GM12878 (cell line): ENCODE measurements around the gene BBS4. TPM values are rescaled to one million over a fixed set of nuclear protein-coding genes. Genes with fewer than 3 reads are reported as not detected.

Source experiments
- ATAC-seq: fragments of 200-7000 bp; cut with Tn5 transposase; 3 replicates; pipeline ENCODE4 v1.9.1; 2020; ENCODE audit warnings: mild to moderate bottlenecking, moderate library complexity
- BruUV-seq: library from RNA; stranded (reverse); fragments of 400-500 nt; replicated peaks from 2 replicates; lab custom pipeline; 2021; lab: Mats Ljungman, UMichigan
- CTCF ChIA-PET: fragments of 300-600 bp; sonication (Branson Sonifier 250); formaldehyde crosslinking; extraction: SDS; loops from one replicate; lab custom pipeline; 2021; ENCODE audit warnings: inconsistent platforms; lab: Yijun Ruan, JAX
- POLR2A ChIA-PET: fragments of 350-600 bp; formaldehyde crosslinking; extraction: SDS; loops from one replicate; lab custom pipeline; 2021; ENCODE audit warnings: inconsistent platforms; lab: Charles Lee
- RAD21 ChIA-PET: fragments of 300-600 bp; sonication (Branson Sonifier 250); formaldehyde crosslinking; loops from one replicate; lab custom pipeline; 2023; ENCODE audit warnings: antibody characterized with exemption; ENCODE audit not compliant: unreplicated experiment; lab: Charles Lee
- SMC1A ChIA-PET: fragments of 300-600 bp; sonication (Branson Sonifier 250); formaldehyde crosslinking; loops from one replicate; lab custom pipeline; 2023; ENCODE audit not compliant: unreplicated experiment, uncharacterized antibody; lab: Charles Lee
- DNase-seq: peaks from one replicate; pipeline ENCODE4 v3.0.0-alpha.2; 2011; ENCODE audit warnings: low read depth, low spot score
- FAIRE-seq: peaks from 3 replicates; lab custom pipeline; 2011; peaks lifted over from hg19 to GRCh38; lab: Jason Lieb, UNC
- H2AFZ ChIP-seq: 2 replicates; pipeline ENCODE4 v1.6.0; 2011; ENCODE audit warnings: low read depth, low read length, control low read depth; ENCODE audit not compliant: control insufficient read depth
- H3K27ac ChIP-seq: 2 replicates; pipeline ENCODE4 v1.5.1; 2011; ENCODE audit warnings: control low read depth; ENCODE audit not compliant: control insufficient read depth, insufficient read depth
- H3K27me3 ChIP-seq, 2 experiments: replicated peaks in 1 of 2; 2 replicates each; pipeline versions ENCODE4 v1.6.0 to v1.6.1; 2011; ENCODE audit warnings: low read length in 1 of 2; ENCODE audit not compliant: control insufficient read depth in 2 of 2, insufficient read depth in 2 of 2
- H3K36me3 ChIP-seq, 2 experiments: 2 replicates each; pipeline ENCODE4 v1.5.1; 2011; ENCODE audit warnings: low read length in 1 of 2; ENCODE audit not compliant: control insufficient read depth in 2 of 2, insufficient read depth in 2 of 2
- H3K4me1 ChIP-seq: 2 replicates; pipeline ENCODE4 v1.6.1; 2011; ENCODE audit warnings: mild to moderate bottlenecking, low read length, moderate library complexity, mixed read lengths; ENCODE audit not compliant: control insufficient read depth, insufficient read depth
- H3K4me2 ChIP-seq: 2 replicates; pipeline ENCODE4 v1.6.0; 2011; ENCODE audit warnings: control low read depth; ENCODE audit not compliant: control insufficient read depth, insufficient read depth
- H3K4me3 ChIP-seq: fragments of 200-600 bp; sonication (generic); 2 replicates; pipeline ENCODE4 v1.5.1; 2016
- H3K79me2 ChIP-seq: 2 replicates; pipeline ENCODE4 v1.6.0; 2011; ENCODE audit warnings: low read length; ENCODE audit not compliant: control insufficient read depth, insufficient read depth
- H3K9ac ChIP-seq: 2 replicates; pipeline ENCODE4 v1.8.0; 2011; ENCODE audit warnings: low read length, control low read depth, mixed read lengths; ENCODE audit not compliant: control insufficient read depth, insufficient read depth
- H3K9me3 ChIP-seq: replicated peaks from 3 replicates; pipeline ENCODE4 v1.5.1; 2011; ENCODE audit warnings: mild to moderate bottlenecking, low read length; ENCODE audit not compliant: control insufficient read depth, insufficient read depth
- H4K20me1 ChIP-seq: 2 replicates; pipeline ENCODE4 v1.6.0; 2011; ENCODE audit not compliant: control insufficient read depth, insufficient read depth
- BMI1 ChIP-seq: fragments of 450-650 bp; IDR thresholded peaks from 2 replicates; pipeline ENCODE4 v1.6.1; 2016; ENCODE audit warnings: mild to moderate bottlenecking, moderate library complexity, borderline replicate concordance
- JUND ChIP-seq: IDR thresholded peaks from 2 replicates; pipeline ENCODE4 v1.6.1; 2012; ENCODE audit warnings: low read depth, mild to moderate bottlenecking, low read length, improper control_type of control experiment, moderate library complexity
- LARP7 ChIP-seq: fragments of 450-650 bp; IDR thresholded peaks from 2 replicates; pipeline ENCODE4 v1.6.1; 2017; ENCODE audit warnings: mild to moderate bottlenecking
- MTA2 ChIP-seq: fragments of 450-650 bp; IDR thresholded peaks from 2 replicates; pipeline ENCODE4 v1.6.1; 2016; ENCODE audit warnings: low read depth, mild to moderate bottlenecking, moderate library complexity
- MYC ChIP-seq: IDR thresholded peaks from 2 replicates; pipeline ENCODE4 v1.6.1; 2011; ENCODE audit warnings: mild to moderate bottlenecking, low read length, moderate library complexity, inconsistent platforms; ENCODE audit not compliant: insufficient read depth, insufficient replicate concordance, insufficient read length, severe bottlenecking
- NRF1 ChIP-seq: conservative IDR thresholded peaks from 2 replicates; pipeline ENCODE4 v1.6.1; 2011; ENCODE audit warnings: mild to moderate bottlenecking, low read depth, low read length, improper control_type of control experiment
- SRF ChIP-seq, 2 experiments: IDR thresholded peaks; 2 replicates each; pipeline ENCODE4 v1.6.1; 2011; ENCODE audit warnings: low read depth in 2 of 2, low read length in 2 of 2, mild to moderate bottlenecking in 1 of 2, moderate library complexity in 1 of 2
- ZNF384 ChIP-seq: IDR thresholded peaks from 2 replicates; pipeline ENCODE4 v1.6.1; 2012; ENCODE audit warnings: low read depth, mild to moderate bottlenecking, low read length, improper control_type of control experiment, borderline replicate concordance
- ZSCAN29 ChIP-seq: fragments of 450-650 bp; IDR thresholded peaks from 2 replicates; pipeline ENCODE4 v1.6.1; 2017; ENCODE audit warnings: mild to moderate bottlenecking, moderate library complexity
- WGBS: methylation state at CpG from one replicate; pipeline ENCODE4 v1.1.6; 2016; ENCODE audit warnings: low lambda C conversion rate; ENCODE audit not compliant: insufficient replicate concordance, insufficient coverage; ENCODE audit errors: missing lambda C conversion rate; 5-methylcytosine and 5-hydroxymethylcytosine counted together
- in situ Hi-C: fragments of 300-500 bp; cut with MboI; formaldehyde crosslinking; loops from 9 replicates; pipeline ENCODE4 v1.14.3; 2018; ENCODE audit warnings: mixed read lengths
- intact Hi-C: fragments of 100-400 bp; cut with micrococcal nuclease; formaldehyde crosslinking; loops from one replicate; pipeline ENCODE4 v1.14.2; 2022; ENCODE audit not compliant: unreplicated experiment
- polyA plus RNA-seq, 11 experiments: library from polyadenylated mRNA; depleted of rRNA in 4 of 11; unstranded in 6 of 11; stranded (reverse) in 5 of 11; fragments of >200 nt; fragmentation: Nextera tagmentation in 4 of 11; fragmentation: Illumina TruSeq in 1 of 11; extraction: Ambion mirVana in 4 of 11; extraction: Trizol in 1 of 11; gene quantifications; 1 replicate in 1 of 11; 2 replicates in 10 of 11; pipeline versions ENCODE4 v1.2.1 to v1.2.3, GENCODE V29; 2011 to 2016; ENCODE audit warnings: inconsistent platforms in 2 of 11, missing spikeins in 2 of 11, low read depth in 1 of 11
- total RNA-seq, 4 experiments: library from RNA; depleted of rRNA in 3 of 4; stranded (reverse); fragments of >200 nt in 3 of 4; fragmentation: Illumina TruSeq in 1 of 4; extraction: Trizol in 1 of 4; gene quantifications; 2 replicates each; pipeline versions ENCODE4 v1.2.1 to v1.2.3, GENCODE V29; 2013 to 2021
- TF ChIP-seq, protein P1 (sequence below): IDR thresholded peaks from 2 replicates; pipeline ENCODE4 v1.6.1; 2012; ENCODE audit warnings: improper control_type of control experiment, low read depth, low read length; ENCODE audit not compliant: insufficient replicate concordance
- TF ChIP-seq, protein P2 (sequence below): fragments of 450-650 bp; IDR thresholded peaks from 2 replicates; pipeline ENCODE4 v1.6.1; 2018; ENCODE audit warnings: mild to moderate bottlenecking, low read depth, moderate library complexity; ENCODE audit not compliant: partially characterized antibody

BBS4 gene
- total and polyA plus RNA-seq, 10 of the 15 experiments (the other 5 are each of a cell fraction or from before 2014, with no cell fraction given): 7.2 to 22.1 (median 9.9) TPM

DNA sequence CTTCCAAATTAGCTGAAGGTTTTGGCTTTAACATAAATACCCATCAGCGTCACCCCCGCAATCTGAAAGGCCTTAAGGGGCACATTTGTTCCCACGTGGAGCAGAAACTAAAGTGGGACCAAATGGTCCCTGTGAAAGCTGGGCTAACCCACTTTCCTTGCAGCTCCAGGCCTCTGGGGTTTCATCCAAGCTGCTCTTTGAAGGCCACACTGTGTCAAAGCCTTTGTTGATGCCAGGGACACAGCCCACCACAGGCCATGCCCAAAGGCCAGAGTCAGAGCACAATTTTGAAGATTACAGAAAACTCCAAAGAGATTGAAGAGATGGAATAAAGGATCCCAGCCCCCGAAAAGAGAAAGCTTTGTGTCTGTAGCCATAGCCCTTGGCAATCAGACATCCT lies 100.2 kb downstream of the BBS4 start (continued):
- TF ChIP-seq, protein P1, sequence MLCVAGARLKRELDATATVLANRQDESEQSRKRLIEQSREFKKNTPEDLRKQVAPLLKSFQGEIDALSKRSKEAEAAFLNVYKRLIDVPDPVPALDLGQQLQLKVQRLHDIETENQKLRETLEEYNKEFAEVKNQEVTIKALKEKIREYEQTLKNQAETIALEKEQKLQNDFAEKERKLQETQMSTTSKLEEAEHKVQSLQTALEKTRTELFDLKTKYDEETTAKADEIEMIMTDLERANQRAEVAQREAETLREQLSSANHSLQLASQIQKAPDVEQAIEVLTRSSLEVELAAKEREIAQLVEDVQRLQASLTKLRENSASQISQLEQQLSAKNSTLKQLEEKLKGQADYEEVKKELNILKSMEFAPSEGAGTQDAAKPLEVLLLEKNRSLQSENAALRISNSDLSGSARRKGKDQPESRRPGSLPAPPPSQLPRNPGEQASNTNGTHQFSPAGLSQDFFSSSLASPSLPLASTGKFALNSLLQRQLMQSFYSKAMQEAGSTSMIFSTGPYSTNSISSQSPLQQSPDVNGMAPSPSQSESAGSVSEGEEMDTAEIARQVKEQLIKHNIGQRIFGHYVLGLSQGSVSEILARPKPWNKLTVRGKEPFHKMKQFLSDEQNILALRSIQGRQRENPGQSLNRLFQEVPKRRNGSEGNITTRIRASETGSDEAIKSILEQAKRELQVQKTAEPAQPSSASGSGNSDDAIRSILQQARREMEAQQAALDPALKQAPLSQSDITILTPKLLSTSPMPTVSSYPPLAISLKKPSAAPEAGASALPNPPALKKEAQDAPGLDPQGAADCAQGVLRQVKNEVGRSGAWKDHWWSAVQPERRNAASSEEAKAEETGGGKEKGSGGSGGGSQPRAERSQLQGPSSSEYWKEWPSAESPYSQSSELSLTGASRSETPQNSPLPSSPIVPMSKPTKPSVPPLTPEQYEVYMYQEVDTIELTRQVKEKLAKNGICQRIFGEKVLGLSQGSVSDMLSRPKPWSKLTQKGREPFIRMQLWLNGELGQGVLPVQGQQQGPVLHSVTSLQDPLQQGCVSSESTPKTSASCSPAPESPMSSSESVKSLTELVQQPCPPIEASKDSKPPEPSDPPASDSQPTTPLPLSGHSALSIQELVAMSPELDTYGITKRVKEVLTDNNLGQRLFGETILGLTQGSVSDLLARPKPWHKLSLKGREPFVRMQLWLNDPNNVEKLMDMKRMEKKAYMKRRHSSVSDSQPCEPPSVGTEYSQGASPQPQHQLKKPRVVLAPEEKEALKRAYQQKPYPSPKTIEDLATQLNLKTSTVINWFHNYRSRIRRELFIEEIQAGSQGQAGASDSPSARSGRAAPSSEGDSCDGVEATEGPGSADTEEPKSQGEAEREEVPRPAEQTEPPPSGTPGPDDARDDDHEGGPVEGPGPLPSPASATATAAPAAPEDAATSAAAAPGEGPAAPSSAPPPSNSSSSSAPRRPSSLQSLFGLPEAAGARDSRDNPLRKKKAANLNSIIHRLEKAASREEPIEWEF: no peak
- TF ChIP-seq ZSCAN29: no peak

DNA sequence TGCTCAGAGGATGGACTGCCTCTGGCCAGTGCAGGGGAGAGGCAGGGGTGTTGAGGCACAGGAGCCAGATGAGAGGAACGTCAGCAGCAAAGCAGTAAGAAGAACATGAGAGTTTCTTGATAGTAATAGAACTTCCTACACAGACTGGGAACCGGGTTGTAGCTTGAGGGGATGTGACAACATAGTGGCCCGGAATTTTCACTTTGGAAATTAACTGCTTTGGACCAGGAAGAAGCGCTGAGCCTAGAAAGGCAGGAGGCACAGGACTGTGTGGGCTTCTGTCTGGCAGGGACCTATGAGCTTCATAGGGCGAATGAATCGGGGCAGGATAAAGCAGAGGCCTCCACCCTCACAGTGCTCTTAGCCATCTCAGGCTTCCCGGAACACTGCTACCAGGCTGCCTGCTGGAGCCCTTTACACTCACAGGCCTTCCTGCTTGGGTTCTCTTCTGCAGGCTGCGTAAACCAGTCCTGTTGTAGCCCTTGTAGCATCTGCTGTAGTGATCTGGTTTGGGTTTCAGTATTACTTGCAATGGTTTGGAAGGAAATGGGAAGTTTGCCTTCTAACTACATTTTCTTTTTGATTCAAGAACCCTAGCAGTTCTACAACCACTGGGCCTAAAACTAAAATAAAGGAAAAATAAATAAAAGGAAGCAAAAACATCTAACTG lies 100.8 kb downstream of the BBS4 start:
- ChIA-PET RAD21 (interaction anchor here (1.3 kb wide), 1 partner anchor 65 kb away, joined by 5 read pairs; no protein-coding TSS in a partner anchor), POLR2A (interaction anchor here (0.6 kb wide), 1 partner anchor 58 kb away, joined by 3 read pairs; no protein-coding TSS in a partner anchor), SMC1A (interaction anchor here (1.0 kb wide), 1 partner anchor 187 kb away, joined by 6 read pairs; no protein-coding TSS in a partner anchor), CTCF (interaction anchor here (0.7 to 4.8 kb wide), 3 partner anchors 9 to 64 kb away, joined by 3 to 34 read pairs (median 3); no protein-coding TSS in a partner anchor)
- H3K27me3 ChIP-seq: no peaks in the 10 kb centered on the region
- WGBS: 64% methylated on average over 8 of the region's 8 CpGs
- ATAC-seq (no peak), FAIRE-seq (no peak), DNase-seq (no peak)
- H3K4me2 ChIP-seq: no peak overlapping the region
- in situ Hi-C loops (loop anchor here (5.0 to 10.0 kb wide), 2 partner anchors 295 to 848 kb away; partner anchors contain the start of gene NPTN), intact Hi-C loops (loop anchor here (10.0 kb wide), 1 partner anchor 458 kb away; no protein-coding TSS in a partner anchor)
- BruUV-seq: no TSS peak
- H2AFZ ChIP-seq: no peak overlapping the region
- no peak overlapping the region for H3K4me3 ChIP-seq
- no peaks in the 10 kb centered on the region for H3K36me3 ChIP-seq
- H3K27ac ChIP-seq: no peak overlapping the region
- no peak overlapping the region for H3K9ac ChIP-seq
- peaks cover 18% of the 10 kb centered on the region for H3K79me2 ChIP-seq
- no peak for TF ChIP-seq BMI1
- TF ChIP-seq, protein P2, sequence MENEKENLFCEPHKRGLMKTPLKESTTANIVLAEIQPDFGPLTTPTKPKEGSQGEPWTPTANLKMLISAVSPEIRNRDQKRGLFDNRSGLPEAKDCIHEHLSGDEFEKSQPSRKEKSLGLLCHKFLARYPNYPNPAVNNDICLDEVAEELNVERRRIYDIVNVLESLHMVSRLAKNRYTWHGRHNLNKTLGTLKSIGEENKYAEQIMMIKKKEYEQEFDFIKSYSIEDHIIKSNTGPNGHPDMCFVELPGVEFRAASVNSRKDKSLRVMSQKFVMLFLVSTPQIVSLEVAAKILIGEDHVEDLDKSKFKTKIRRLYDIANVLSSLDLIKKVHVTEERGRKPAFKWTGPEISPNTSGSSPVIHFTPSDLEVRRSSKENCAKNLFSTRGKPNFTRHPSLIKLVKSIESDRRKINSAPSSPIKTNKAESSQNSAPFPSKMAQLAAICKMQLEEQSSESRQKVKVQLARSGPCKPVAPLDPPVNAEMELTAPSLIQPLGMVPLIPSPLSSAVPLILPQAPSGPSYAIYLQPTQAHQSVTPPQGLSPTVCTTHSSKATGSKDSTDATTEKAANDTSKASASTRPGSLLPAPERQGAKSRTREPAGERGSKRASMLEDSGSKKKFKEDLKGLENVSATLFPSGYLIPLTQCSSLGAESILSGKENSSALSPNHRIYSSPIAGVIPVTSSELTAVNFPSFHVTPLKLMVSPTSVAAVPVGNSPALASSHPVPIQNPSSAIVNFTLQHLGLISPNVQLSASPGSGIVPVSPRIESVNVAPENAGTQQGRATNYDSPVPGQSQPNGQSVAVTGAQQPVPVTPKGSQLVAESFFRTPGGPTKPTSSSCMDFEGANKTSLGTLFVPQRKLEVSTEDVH: no peak
- no peak for TF ChIP-seq JUND
- TF ChIP-seq MYC: no peak
- no peak for TF ChIP-seq SRF (IDR thresholded peaks at IDR 0.05; ENCODE audit: low read depth in 2 of 2, low read length in 2 of 2)
- no peak for TF ChIP-seq NRF1
- no peak for TF ChIP-seq ZNF384
- TF ChIP-seq MTA2: no peak
- TF ChIP-seq LARP7: no peak
- peaks cover under 1% of the 10 kb centered on the region; the same call in 1 of the 2 replicates for H4K20me1 ChIP-seq
- H3K4me1 ChIP-seq: peaks cover 26% of the 10 kb centered on the region
- no peaks in the 10 kb centered on the region for H3K9me3 ChIP-seq
